Testis (tissue), 2 donors: Measurements from ENCODE around the gene OTUB1.

Experiments
- POLR2A ChIP-seq: fragments of 450-650 bp; IDR thresholded peaks from one replicate; pipeline ENCODE4 v1.6.1; 2017; ENCODE audit warnings: antibody characterized with exemption, mild to moderate bottlenecking, moderate library complexity
- TF ChIP-seq, protein P1 (sequence below), 3 experiments: fragments of 450-650 bp in 2 of 3; fragments of 200-600 bp in 1 of 3; sonication (generic) in 1 of 3; IDR thresholded peaks; one replicate each; pipeline ENCODE4 v1.5.1; 2016 to 2019; ENCODE audit warnings: antibody characterized with exemption in 3 of 3, mild to moderate bottlenecking in 2 of 3, moderate library complexity in 1 of 3

DNA sequence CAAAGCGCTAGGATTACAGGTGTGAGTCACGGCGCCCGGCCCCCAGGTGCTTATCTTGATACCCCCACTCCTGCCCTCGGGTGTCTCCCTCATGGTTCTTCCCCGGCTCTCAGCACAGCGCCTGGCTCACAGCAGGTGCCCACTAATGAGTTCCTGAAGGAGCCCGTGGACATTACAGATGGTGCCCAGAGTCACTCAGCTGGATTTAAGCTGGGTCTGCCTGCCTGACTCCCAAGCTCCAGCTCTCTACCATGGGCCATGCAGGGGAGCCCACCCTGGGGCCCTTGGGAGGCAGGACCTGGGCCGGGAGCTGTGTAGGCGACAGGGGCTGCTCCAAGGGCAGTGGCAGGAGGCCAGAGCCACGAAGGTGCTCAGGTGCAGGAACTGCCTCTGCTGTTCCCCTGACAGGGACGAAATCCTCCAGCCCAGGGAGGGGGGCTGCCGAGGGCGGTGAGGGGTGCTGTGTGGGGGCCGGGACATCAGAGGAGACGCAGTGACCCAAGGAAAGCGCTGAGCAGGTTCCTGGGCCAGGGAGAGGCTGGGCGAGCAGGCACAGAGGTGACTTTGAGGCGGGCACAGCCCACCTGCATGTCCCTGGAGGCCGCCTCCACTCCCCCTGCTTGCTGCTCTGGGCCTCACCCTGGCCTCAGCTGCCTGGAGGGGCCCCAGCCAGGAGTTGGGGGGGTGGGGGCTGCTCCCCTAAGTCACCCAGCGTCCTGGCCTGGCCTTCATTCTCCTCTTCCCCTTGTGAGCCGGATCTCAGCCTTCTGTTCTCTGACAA, 34.9 kb downstream of the OTUB1 start:
- TF ChIP-seq, protein P1, sequence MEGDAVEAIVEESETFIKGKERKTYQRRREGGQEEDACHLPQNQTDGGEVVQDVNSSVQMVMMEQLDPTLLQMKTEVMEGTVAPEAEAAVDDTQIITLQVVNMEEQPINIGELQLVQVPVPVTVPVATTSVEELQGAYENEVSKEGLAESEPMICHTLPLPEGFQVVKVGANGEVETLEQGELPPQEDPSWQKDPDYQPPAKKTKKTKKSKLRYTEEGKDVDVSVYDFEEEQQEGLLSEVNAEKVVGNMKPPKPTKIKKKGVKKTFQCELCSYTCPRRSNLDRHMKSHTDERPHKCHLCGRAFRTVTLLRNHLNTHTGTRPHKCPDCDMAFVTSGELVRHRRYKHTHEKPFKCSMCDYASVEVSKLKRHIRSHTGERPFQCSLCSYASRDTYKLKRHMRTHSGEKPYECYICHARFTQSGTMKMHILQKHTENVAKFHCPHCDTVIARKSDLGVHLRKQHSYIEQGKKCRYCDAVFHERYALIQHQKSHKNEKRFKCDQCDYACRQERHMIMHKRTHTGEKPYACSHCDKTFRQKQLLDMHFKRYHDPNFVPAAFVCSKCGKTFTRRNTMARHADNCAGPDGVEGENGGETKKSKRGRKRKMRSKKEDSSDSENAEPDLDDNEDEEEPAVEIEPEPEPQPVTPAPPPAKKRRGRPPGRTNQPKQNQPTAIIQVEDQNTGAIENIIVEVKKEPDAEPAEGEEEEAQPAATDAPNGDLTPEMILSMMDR (IDR thresholded peaks at IDR 0.05), result no peak
- TF ChIP-seq POLR2A, result no peak
